H1 (cell line): Measurements from ENCODE around the gene MAGI1. TPM values are rescaled to one million over a fixed set of nuclear protein-coding genes. Genes with fewer than 3 reads are reported as not detected.

ENCODE experiments used
- TAF1 ChIP-seq: IDR thresholded peaks from 2 replicates; pipeline ENCODE4 v1.6.1; 2011; ENCODE audit warnings: mild to moderate bottlenecking, low read depth, low read length
- polyA plus RNA-seq, 7 experiments: library from polyadenylated mRNA; depleted of rRNA in 3 of 7; stranded (reverse) in 5 of 7; unstranded in 2 of 7; fragments of >200 nt in 5 of 7; fragments of 200-250 nt in 2 of 7; gene quantifications; 1 replicate in 5 of 7; 2 replicates in 1 of 7; 4 replicates in 1 of 7; pipeline versions ENCODE4 v1.2.1 to v1.2.3, GENCODE V29; 2011 to 2013; ENCODE audit warnings: missing spikeins in 2 of 7, mixed read lengths in 2 of 7
- total RNA-seq: library from RNA; stranded (reverse); fragmentation: NEBNext Ultra II Directional; extraction: Animal tissue kit (Norgen Biotek cat#: 25700); gene quantifications from 2 replicates; pipeline ENCODE4 v1.2.1, GENCODE V29; 2021

MAGI1 gene
- total and polyA plus RNA-seq, 2 of the 8 experiments (the other 6 are each of a cell fraction or from before 2014, with no cell fraction given), result 19.8 to 78.0 TPM

DNA sequence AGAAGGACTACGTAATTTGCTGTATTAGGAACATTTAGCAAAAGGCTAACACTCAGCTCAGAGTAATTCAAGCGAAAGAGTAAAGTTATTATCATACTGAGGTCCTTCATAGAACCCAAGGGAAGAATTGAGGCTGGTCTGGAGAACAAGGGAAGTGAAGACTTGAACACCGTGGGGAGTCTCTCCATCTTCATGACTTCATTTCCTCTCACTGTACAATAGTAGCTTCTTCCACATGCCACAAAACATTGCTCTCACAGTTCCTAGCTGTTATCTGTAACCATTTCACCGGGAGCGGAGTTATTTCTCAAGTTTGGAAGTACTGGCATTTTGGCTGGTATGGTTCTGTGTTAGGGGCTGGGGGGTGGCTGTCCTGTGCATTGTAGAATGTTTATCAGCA, 69.7 kb downstream of the MAGI1 start (continued):
- TF ChIP-seq TAF1, result no peak
